GM12892 (cell line): ENCODE measurements around the gene KRT20.

Experiments used
- POLR2A ChIP-seq: IDR thresholded peaks from 2 replicates; pipeline ENCODE4 v1.6.1; 2011; ENCODE audit warnings: low read depth, low read length, control low read depth
- TAF1 ChIP-seq: IDR thresholded peaks from 2 replicates; pipeline ENCODE4 v1.6.1; 2011; ENCODE audit warnings: low read depth, mild to moderate bottlenecking, control low read depth, low read length, borderline replicate concordance

DNA sequence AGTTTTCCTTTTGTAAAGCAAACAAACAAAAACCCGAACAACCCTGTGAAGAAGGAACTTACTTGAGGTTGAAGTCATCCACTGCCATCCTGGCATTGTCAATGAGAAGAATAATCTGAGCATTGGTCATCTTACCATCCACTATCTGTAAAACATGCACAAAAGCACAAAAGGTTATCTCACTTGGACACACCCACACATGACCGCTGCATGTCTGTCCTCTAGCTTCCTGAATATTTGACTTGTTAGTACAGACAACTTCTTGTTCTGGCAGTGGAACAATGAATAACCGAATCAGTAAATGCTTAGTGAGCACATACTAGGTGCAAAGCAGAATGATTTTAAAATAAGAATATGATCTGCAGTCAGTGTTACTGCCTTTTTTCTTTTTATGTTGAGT lies 46.3 kb upstream of the KRT20 start:
- no peak for TF ChIP-seq POLR2A
- TF ChIP-seq TAF1 = no peak
